NB4 (cell line): Measurements from ENCODE around the gene GABRA6.

Experiments used
- CTCF ChIP-seq: IDR thresholded peaks from one replicate; pipeline ENCODE4 v1.5.1; 2012; ENCODE audit warnings: low read depth, low read length
- POLR2A ChIP-seq: IDR thresholded peaks from 2 replicates; pipeline ENCODE4 v1.6.1; 2011; ENCODE audit warnings: mild to moderate bottlenecking; ENCODE audit not compliant: insufficient read length; ENCODE audit errors: extremely low read depth

GRCh38 chr5:161686149-161686548 is 628 bp downstream of the GABRA6 start:
- TF ChIP-seq CTCF (no peak), POLR2A (no peak)
